GM21576 (cell line): ENCODE results near the gene PLXDC1.

Experiments
- ATAC-seq: cut with Tn5 transposase; IDR thresholded peaks from one replicate; pipeline ENCODE4 v1.9.1; 2021; ENCODE audit warnings: mild to moderate bottlenecking, moderate library complexity; ENCODE audit not compliant: unreplicated experiment

The PLXDC1 gene

GRCh38 chr17:39098588-39098987 lies 52.8 kb downstream of the PLXDC1 start:
- ATAC-seq, result no peak

GRCh38 chr17:39097537-39097936 lies 53.9 kb downstream of the PLXDC1 start:
- no peak for ATAC-seq

- ATAC-seq, result no peak
These were observed 54.3 kb downstream of the PLXDC1 start for GRCh38 chr17:39097150-39097519.

GRCh38 chr17:39096508-39097149 lies 54.8 kb downstream of the PLXDC1 start:
- no peak for ATAC-seq

GRCh38 chr17:39095309-39095686 lies 56.1 kb downstream of the PLXDC1 start:
- ATAC-seq, result no peak

- no peak for ATAC-seq
These were observed 56.7 kb downstream of the PLXDC1 start for GRCh38 chr17:39094607-39095308.

GRCh38 chr17:39092692-39093230 lies 58.7 kb downstream of the PLXDC1 start:
- ATAC-seq, result no peak

- ATAC-seq, result no peak
These were observed 60.4 kb downstream of the PLXDC1 start for GRCh38 chr17:39090908-39091665.

GRCh38 chr17:39090400-39090799 lies 61.0 kb downstream of the PLXDC1 start:
- no peak for ATAC-seq

- ATAC-seq, result no peak
These were observed 66.9 kb downstream of the PLXDC1 start for GRCh38 chr17:39084558-39084957.

GRCh38 chr17:39083270-39083669 lies 68.2 kb downstream of the PLXDC1 start:
- ATAC-seq, result no peak

- ATAC-seq, result no peak
These were observed 69.0 kb downstream of the PLXDC1 start for GRCh38 chr17:39082482-39082881.

GRCh38 chr17:39081851-39082250 lies 69.6 kb downstream of the PLXDC1 start:
- ATAC-seq, result no peak

GRCh38 chr17:39080421-39081078 lies 70.9 kb downstream of the PLXDC1 start:
- ATAC-seq, result no peak

GRCh38 chr17:39079836-39080235 lies 71.6 kb downstream of the PLXDC1 start:
- no peak for ATAC-seq

GRCh38 chr17:39077866-39078265 lies 73.6 kb downstream of the PLXDC1 start:
- ATAC-seq, result no peak

GRCh38 chr17:39077252-39077651 lies 74.2 kb downstream of the PLXDC1 start:
- ATAC-seq, result no peak

GRCh38 chr17:39074676-39075075 lies 76.8 kb downstream of the PLXDC1 start:
- ATAC-seq, result no peak

- ATAC-seq, result no peak
These were observed 77.5 kb downstream of the PLXDC1 start for GRCh38 chr17:39073916-39074315.

- ATAC-seq, result no peak
These were observed 78.1 kb downstream of the PLXDC1 start for GRCh38 chr17:39073353-39073752.

- no peak for ATAC-seq
These were observed 79.9 kb downstream of the PLXDC1 start for GRCh38 chr17:39071573-39071972.
